GM23338 (cell line): ENCODE measurements around the gene CMIP. TPM values are rescaled to one million over a fixed set of nuclear protein-coding genes. Genes with fewer than 3 reads are reported as not detected.

Experiments
- ATAC-seq: fragments of 200-7000 bp; cut with Tn5 transposase; 3 replicates; pipeline ENCODE4 v1.9.1; 2020
- DNase-seq: peaks from one replicate; pipeline ENCODE4 v3.0.0-alpha.2; 2015; ENCODE audit warnings: low spot score
- H2AFZ ChIP-seq: fragments of 200-600 bp; sonication (generic); 2 replicates; pipeline ENCODE4 v1.8.0; 2016; ENCODE audit warnings: antibody characterized with exemption, mild to moderate bottlenecking, moderate library complexity
- H3F3A ChIP-seq: fragments of 200-600 bp; sonication (generic); replicated peaks from 2 replicates; pipeline ENCODE4 v1.8.0; 2017; ENCODE audit warnings: antibody characterized with exemption, mixed run types, low read depth
- H3K27ac ChIP-seq: fragments of 200-600 bp; sonication (generic); 2 replicates; pipeline ENCODE4 v1.6.1; 2016; ENCODE audit warnings: low read depth
- H3K27me3 ChIP-seq: fragments of 200-600 bp; sonication (generic); 2 replicates; pipeline ENCODE4 v1.8.0; 2016; ENCODE audit warnings: mild to moderate bottlenecking, mixed run types, moderate library complexity; ENCODE audit not compliant: insufficient read depth
- H3K36me3 ChIP-seq: fragments of 200-600 bp; sonication (generic); 2 replicates; pipeline ENCODE4 v1.8.0; 2016; ENCODE audit warnings: mild to moderate bottlenecking; ENCODE audit not compliant: insufficient read depth
- H3K4me1 ChIP-seq: fragments of 200-600 bp; sonication (generic); 2 replicates; pipeline ENCODE4 v1.8.0; 2016; ENCODE audit warnings: mild to moderate bottlenecking, moderate library complexity; ENCODE audit not compliant: insufficient read depth
- H3K4me2 ChIP-seq: fragments of 200-600 bp; sonication (generic); 2 replicates; pipeline ENCODE4 v1.7.1; 2017; ENCODE audit warnings: mixed run types
- H3K4me3 ChIP-seq: fragments of 200-600 bp; sonication (generic); 2 replicates; pipeline ENCODE4 v1.6.1; 2016; ENCODE audit warnings: mixed run types
- H3K79me2 ChIP-seq: fragments of 200-600 bp; sonication (generic); replicated peaks from 2 replicates; pipeline ENCODE4 v1.8.0; 2017; ENCODE audit warnings: mild to moderate bottlenecking; ENCODE audit not compliant: insufficient read depth
- H3K9me2 ChIP-seq: fragments of 200-600 bp; sonication (generic); 2 replicates; pipeline ENCODE4 v1.8.0; 2017; ENCODE audit not compliant: insufficient read depth
- H4K20me1 ChIP-seq: fragments of 200-600 bp; sonication (generic); replicated peaks from 2 replicates; pipeline ENCODE4 v1.8.0; 2017; ENCODE audit warnings: mild to moderate bottlenecking; ENCODE audit not compliant: insufficient read depth
- H3K27ac Mint-ChIP-seq: 2 replicates; pipeline ENCODE4 v1.8.0; 2020; ENCODE audit warnings: inconsistent platforms, mild to moderate bottlenecking, moderate library complexity, mixed read lengths
- H3K27me3 Mint-ChIP-seq: 3 replicates; pipeline ENCODE4 v1.8.0; 2022; ENCODE audit warnings: low read depth, mild to moderate bottlenecking, moderate library complexity, mixed read lengths, inconsistent platforms; ENCODE audit not compliant: insufficient read depth, poor library complexity
- H3K36me3 Mint-ChIP-seq: 3 replicates; pipeline ENCODE4 v1.8.0; 2021; ENCODE audit warnings: low read depth, mild to moderate bottlenecking, inconsistent platforms, moderate library complexity, mixed read lengths
- H3K4me1 Mint-ChIP-seq: 3 replicates; pipeline ENCODE4 v1.8.0; 2020; ENCODE audit warnings: mild to moderate bottlenecking, inconsistent platforms, mixed read lengths
- H3K4me3 Mint-ChIP-seq: 3 replicates; pipeline ENCODE4 v1.8.0; 2021; ENCODE audit warnings: moderate library complexity, mild to moderate bottlenecking, inconsistent platforms, mixed read lengths
- H3K9me3 Mint-ChIP-seq: 3 replicates; pipeline ENCODE4 v1.8.0; 2020; ENCODE audit warnings: moderate library complexity, mild to moderate bottlenecking, inconsistent platforms, mixed read lengths
- CREB1 ChIP-seq: fragments of 250-450 bp; sonication (Bioruptor Pico); IDR thresholded peaks from 2 replicates; pipeline ENCODE4 v1.5.0; 2020; ENCODE audit warnings: low read depth, mild to moderate bottlenecking, moderate library complexity
- ETS1 ChIP-seq: IDR thresholded peaks from 2 replicates; pipeline ENCODE4 v1.6.1; 2016; ENCODE audit warnings: antibody characterized with exemption
- EZH2phosphoT487 ChIP-seq: fragments of 200-600 bp; sonication (generic); IDR thresholded peaks from one replicate; pipeline ENCODE4 v1.8.1; 2018; ENCODE audit warnings: antibody characterized with exemption; ENCODE audit not compliant: unreplicated experiment
- NANOG ChIP-seq: IDR thresholded peaks from 2 replicates; pipeline ENCODE4 v1.6.1; 2016; ENCODE audit warnings: antibody characterized with exemption, borderline replicate concordance
- STAT1 ChIP-seq: IDR thresholded peaks from one replicate; pipeline ENCODE4 v1.6.1; 2016; ENCODE audit warnings: antibody characterized with exemption; ENCODE audit not compliant: unreplicated experiment
- ZNF114 ChIP-seq: fragments of 250-450 bp; sonication (Bioruptor Pico); IDR thresholded peaks from 2 replicates; pipeline ENCODE4 v1.5.0; 2020; ENCODE audit warnings: mild to moderate bottlenecking, moderate library complexity
- ZNF462 ChIP-seq: fragments of 250-450 bp; sonication (Bioruptor Pico); IDR thresholded peaks from 2 replicates; pipeline ENCODE4 v1.5.0; 2020; ENCODE audit warnings: mild to moderate bottlenecking, moderate library complexity
- polyA plus RNA-seq: library from polyadenylated mRNA; unstranded; fragments of >200 nt; fragmentation: Nextera tagmentation; extraction: Ambion mirVana; gene quantifications from 2 replicates; pipeline ENCODE4 v1.2.1, GENCODE V29; 2016
- total RNA-seq: library from RNA; depleted of rRNA; stranded (reverse); fragments of >200 nt; shearing (Covaris generic); gene quantifications from 2 replicates; pipeline ENCODE4 v1.2.3, GENCODE V29; 2014
- TF ChIP-seq, protein P1 (sequence below), 2 experiments: fragments of 200-600 bp in 1 of 2; sonication (generic) in 1 of 2; conservative IDR thresholded peaks; 2 replicates each; pipeline versions ENCODE4 v1.5.1 to v1.6.1; 2016 to 2017; ENCODE audit warnings: antibody characterized with exemption in 2 of 2, low read depth in 2 of 2, mild to moderate bottlenecking in 2 of 2, moderate library complexity in 1 of 2
- TF ChIP-seq, protein P2 (sequence below): IDR thresholded peaks from one replicate; pipeline ENCODE4 v1.6.1; 2018; ENCODE audit warnings: antibody characterized with exemption; ENCODE audit not compliant: unreplicated experiment

Gene CMIP
- total and polyA plus RNA-seq, 2 experiments from 2014 or later = 9.5 to 62.3 TPM

DNA sequence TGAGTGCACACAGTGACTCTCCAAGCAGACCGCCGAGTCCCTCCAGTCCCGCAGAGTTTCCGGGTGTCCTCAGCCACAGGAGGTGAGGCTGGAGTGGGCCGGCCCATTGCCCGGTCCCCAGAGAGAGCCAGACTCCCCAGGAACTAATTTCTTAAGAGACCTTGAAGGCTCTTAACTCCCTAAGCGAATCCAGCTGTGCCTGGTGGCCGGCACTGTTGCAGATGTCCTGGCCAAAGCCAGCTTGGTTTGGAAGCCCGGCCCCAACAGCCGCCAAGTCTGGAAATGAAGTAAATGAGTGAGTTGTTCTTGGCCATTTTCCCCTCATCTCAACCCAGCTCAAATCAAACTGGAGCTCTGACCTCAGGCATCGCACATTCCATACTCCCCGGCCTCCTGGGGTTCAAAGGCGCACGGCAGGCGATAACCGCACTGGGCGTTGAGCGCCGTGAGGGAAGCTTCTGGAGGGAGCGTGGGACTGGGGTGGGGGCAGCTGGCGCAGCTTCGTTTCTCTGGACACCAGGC lies 42.0 kb downstream of the CMIP start (continued):
- TF ChIP-seq EZH2phosphoT487 (no peak), ZNF114 (CRISPR knock-in tag) (no peak), CREB1 (CRISPR knock-in tag) (no peak), STAT1 (no peak)
- TF ChIP-seq, protein P1, sequence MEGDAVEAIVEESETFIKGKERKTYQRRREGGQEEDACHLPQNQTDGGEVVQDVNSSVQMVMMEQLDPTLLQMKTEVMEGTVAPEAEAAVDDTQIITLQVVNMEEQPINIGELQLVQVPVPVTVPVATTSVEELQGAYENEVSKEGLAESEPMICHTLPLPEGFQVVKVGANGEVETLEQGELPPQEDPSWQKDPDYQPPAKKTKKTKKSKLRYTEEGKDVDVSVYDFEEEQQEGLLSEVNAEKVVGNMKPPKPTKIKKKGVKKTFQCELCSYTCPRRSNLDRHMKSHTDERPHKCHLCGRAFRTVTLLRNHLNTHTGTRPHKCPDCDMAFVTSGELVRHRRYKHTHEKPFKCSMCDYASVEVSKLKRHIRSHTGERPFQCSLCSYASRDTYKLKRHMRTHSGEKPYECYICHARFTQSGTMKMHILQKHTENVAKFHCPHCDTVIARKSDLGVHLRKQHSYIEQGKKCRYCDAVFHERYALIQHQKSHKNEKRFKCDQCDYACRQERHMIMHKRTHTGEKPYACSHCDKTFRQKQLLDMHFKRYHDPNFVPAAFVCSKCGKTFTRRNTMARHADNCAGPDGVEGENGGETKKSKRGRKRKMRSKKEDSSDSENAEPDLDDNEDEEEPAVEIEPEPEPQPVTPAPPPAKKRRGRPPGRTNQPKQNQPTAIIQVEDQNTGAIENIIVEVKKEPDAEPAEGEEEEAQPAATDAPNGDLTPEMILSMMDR (conservative IDR thresholded peaks at IDR 0.05; ENCODE audit: low read depth in 2 of 2) = no peak

DNA sequence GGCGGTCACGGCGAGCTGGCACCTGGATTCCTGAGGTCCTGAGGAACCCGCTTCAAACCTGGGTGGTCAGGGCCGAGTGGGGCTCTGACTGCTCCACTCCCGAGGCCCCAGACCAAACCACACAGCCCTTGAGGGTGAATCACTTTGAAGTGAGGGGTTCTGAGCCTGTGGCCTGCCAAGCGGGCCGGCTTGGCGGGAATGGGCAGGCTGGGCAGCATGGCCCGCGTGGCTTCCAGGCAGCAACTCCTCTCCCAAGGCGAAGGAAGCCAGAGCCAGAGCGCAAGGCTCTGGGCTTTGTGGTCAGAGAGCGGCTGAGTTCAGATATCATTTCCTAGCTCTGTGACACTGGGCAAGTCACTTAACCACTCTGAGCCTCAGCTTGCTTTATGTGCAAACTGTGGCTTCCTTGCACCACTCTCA lies 42.7 kb downstream of the CMIP start:
- peaks cover 76% of the 10 kb centered on the region for H4K20me1 ChIP-seq
- H2AFZ ChIP-seq = no peak overlapping the region
- peaks cover 100% of the 10 kb centered on the region for H3K79me2 ChIP-seq

More for the DNA sequence above, 42.7 kb downstream of the CMIP start:
- H3K9me2 ChIP-seq = no peaks in the 10 kb centered on the region
- no peak overlapping the region for H3K4me2 ChIP-seq
- TF ChIP-seq ZNF462 (CRISPR knock-in tag) (no peak), NANOG (no peak), ZNF114 (CRISPR knock-in tag) (no peak), ETS1 (no peak), CREB1 (CRISPR knock-in tag) (no peak)
- TF ChIP-seq, protein P1 (conservative IDR thresholded peaks at IDR 0.05; ENCODE audit: low read depth in 2 of 2) = no peak
- TF ChIP-seq, protein P2, sequence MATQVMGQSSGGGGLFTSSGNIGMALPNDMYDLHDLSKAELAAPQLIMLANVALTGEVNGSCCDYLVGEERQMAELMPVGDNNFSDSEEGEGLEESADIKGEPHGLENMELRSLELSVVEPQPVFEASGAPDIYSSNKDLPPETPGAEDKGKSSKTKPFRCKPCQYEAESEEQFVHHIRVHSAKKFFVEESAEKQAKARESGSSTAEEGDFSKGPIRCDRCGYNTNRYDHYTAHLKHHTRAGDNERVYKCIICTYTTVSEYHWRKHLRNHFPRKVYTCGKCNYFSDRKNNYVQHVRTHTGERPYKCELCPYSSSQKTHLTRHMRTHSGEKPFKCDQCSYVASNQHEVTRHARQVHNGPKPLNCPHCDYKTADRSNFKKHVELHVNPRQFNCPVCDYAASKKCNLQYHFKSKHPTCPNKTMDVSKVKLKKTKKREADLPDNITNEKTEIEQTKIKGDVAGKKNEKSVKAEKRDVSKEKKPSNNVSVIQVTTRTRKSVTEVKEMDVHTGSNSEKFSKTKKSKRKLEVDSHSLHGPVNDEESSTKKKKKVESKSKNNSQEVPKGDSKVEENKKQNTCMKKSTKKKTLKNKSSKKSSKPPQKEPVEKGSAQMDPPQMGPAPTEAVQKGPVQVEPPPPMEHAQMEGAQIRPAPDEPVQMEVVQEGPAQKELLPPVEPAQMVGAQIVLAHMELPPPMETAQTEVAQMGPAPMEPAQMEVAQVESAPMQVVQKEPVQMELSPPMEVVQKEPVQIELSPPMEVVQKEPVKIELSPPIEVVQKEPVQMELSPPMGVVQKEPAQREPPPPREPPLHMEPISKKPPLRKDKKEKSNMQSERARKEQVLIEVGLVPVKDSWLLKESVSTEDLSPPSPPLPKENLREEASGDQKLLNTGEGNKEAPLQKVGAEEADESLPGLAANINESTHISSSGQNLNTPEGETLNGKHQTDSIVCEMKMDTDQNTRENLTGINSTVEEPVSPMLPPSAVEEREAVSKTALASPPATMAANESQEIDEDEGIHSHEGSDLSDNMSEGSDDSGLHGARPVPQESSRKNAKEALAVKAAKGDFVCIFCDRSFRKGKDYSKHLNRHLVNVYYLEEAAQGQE = no peak
- peaks cover 8% of the 10 kb centered on the region for H3K4me1 ChIP-seq
- no peaks in the 10 kb centered on the region for H3F3A ChIP-seq
- DNase-seq (no peak), ATAC-seq (no peak)
- no peak overlapping the region for H3K4me3 ChIP-seq
- no peaks in the 10 kb centered on the region for H3K36me3 ChIP-seq
- H3K27me3 ChIP-seq = no peaks in the 10 kb centered on the region
- H3K27me3 Mint-ChIP-seq = peaks cover 6% of the 10 kb centered on the region
- H3K36me3 Mint-ChIP-seq = peaks cover 7% of the 10 kb centered on the region
- no peak overlapping the region for H3K27ac Mint-ChIP-seq
- no peaks in the 10 kb centered on the region for H3K9me3 Mint-ChIP-seq
- H3K4me3 Mint-ChIP-seq = no peak overlapping the region
- H3K27ac ChIP-seq = no peak overlapping the region
- H3K4me1 Mint-ChIP-seq = peaks cover 42% of the 10 kb centered on the region
